PC-9 (cell line): Measurements from ENCODE around the gene ETS2. TPM values are rescaled to one million over a fixed set of nuclear protein-coding genes. Genes with fewer than 3 reads are reported as not detected.

Experiments used
- BruUV-seq: library from RNA; stranded (reverse); fragments of 400-500 nt; replicated peaks from 2 replicates; lab custom pipeline; 2021; lab: Mats Ljungman, UMichigan
- CTCF ChIA-PET: fragments of 300-600 bp; sonication (Branson Sonifier 250); formaldehyde crosslinking; loops from one replicate; lab custom pipeline; 2022; ENCODE audit warnings: antibody characterized with exemption; lab: Charles Lee
- POLR2A ChIA-PET: fragments of 300-600 bp; sonication (Branson Sonifier 250); formaldehyde crosslinking; loops from one replicate; lab custom pipeline; 2022; ENCODE audit warnings: antibody characterized with exemption; ENCODE audit not compliant: unreplicated experiment; lab: Charles Lee
- DNase-seq, 2 experiments: peaks; one replicate each; pipeline versions ENCODE4 v3.0.0 to v3.0.0-alpha.2; 2015 to 2022; ENCODE audit warnings: mixed read lengths in 1 of 2
- H2AFZ ChIP-seq: fragments of 200-600 bp; sonication (generic); 2 replicates; pipeline ENCODE4 v1.8.1; 2017; ENCODE audit warnings: antibody characterized with exemption
- H3F3A ChIP-seq: fragments of 200-600 bp; sonication (generic); 2 replicates; pipeline ENCODE4 v1.8.1; 2017; ENCODE audit warnings: antibody characterized with exemption, mild to moderate bottlenecking, low read depth; ENCODE audit not compliant: insufficient read depth
- H3K27ac ChIP-seq: fragments of 200-600 bp; sonication (generic); 2 replicates; pipeline ENCODE4 v1.6.1; 2016; ENCODE audit warnings: mixed run types
- H3K27me3 ChIP-seq: fragments of 200-600 bp; sonication (generic); 2 replicates; pipeline ENCODE4 v1.6.1; 2016; ENCODE audit warnings: low read depth, mixed run types; ENCODE audit not compliant: insufficient read depth
- H3K36me3 ChIP-seq: fragments of 200-600 bp; sonication (generic); 2 replicates; pipeline ENCODE4 v1.6.1; 2016; ENCODE audit warnings: low read depth, mixed run types
- H3K4me1 ChIP-seq: fragments of 200-600 bp; sonication (generic); replicated peaks from 2 replicates; pipeline ENCODE4 v1.6.1; 2016; ENCODE audit warnings: mixed run types; ENCODE audit not compliant: insufficient read depth
- H3K4me2 ChIP-seq: fragments of 200-600 bp; sonication (generic); 2 replicates; pipeline ENCODE4 v1.6.1; 2017; ENCODE audit warnings: mixed run types
- H3K4me3 ChIP-seq: fragments of 200-600 bp; sonication (generic); 2 replicates; pipeline ENCODE4 v1.6.1; 2016; ENCODE audit warnings: mixed run types
- H3K79me2 ChIP-seq: fragments of 200-600 bp; sonication (generic); 2 replicates; pipeline ENCODE4 v1.6.1; 2017; ENCODE audit warnings: low read depth, mixed run types
- H3K9me2 ChIP-seq: fragments of 200-600 bp; sonication (generic); 2 replicates; pipeline ENCODE4 v1.8.1; 2017; ENCODE audit warnings: mild to moderate bottlenecking; ENCODE audit not compliant: insufficient read depth
- H3K9me3 ChIP-seq: fragments of 200-600 bp; sonication (generic); 2 replicates; pipeline ENCODE4 v1.8.1; 2016; ENCODE audit warnings: low read depth; ENCODE audit not compliant: insufficient read depth
- H4K20me1 ChIP-seq: fragments of 200-600 bp; sonication (generic); 2 replicates; pipeline ENCODE4 v1.8.1; 2017; ENCODE audit not compliant: insufficient read depth
- EZH2 ChIP-seq: fragments of 200-600 bp; sonication (generic); IDR thresholded peaks from 2 replicates; pipeline ENCODE4 v1.8.0; 2017; ENCODE audit warnings: antibody characterized with exemption, low read depth
- intact Hi-C: fragments of 100-400 bp; cut with micrococcal nuclease; formaldehyde crosslinking; loops from one replicate; pipeline ENCODE4 v1.10.0; 2022; ENCODE audit not compliant: unreplicated experiment
- total RNA-seq: library from RNA; stranded (reverse); gene quantifications from 2 replicates; pipeline ENCODE4 v1.2.3, GENCODE V29; 2021
- TF ChIP-seq, protein P1 (sequence below): fragments of 200-600 bp; sonication (generic); conservative IDR thresholded peaks from 2 replicates; pipeline ENCODE4 v1.6.1; 2017; ENCODE audit warnings: mixed run types, antibody characterized with exemption, mild to moderate bottlenecking, moderate library complexity

Gene ETS2
- total RNA-seq, 1 experiment from 2014 or later: 20.4 TPM

DNA sequence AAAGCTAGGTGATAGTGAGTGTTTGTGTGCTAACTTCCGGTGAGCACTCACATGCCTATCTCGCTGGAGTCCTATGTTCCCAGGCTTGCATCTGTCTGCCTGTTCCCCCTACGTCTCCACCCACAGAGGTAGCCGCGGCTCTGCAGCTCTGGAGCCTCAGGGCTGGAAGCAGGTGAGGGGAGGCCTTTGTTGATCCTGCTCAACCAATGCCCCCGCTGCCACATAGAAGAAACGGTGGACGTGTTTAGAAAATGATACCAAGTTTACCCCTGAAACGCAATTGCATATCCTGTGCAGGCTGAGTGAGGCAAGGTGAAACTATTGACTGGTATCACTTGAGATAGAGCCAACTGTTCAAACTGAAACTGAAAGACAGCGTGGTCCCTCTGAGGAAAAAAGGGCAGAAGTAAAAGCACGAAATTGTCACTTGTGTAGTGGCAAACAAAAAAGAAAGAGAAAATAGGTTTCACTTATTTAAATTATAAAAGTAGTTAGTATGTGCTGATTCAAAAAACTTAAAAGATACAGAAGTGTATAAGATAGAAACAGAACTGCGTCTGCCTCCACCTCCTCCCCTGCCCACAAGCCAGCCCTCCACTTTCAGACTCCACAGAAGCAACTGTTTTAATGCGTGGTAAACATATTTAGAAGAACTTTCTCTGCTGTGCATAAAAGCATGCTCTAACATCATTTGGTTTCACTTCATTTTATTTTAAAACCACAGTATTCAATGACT, 38.6 kb upstream of the ETS2 start:
- Histone ChIP-seq H4K20me1 (no peaks in the 10 kb centered on the region), H3K27ac (peak overlapping the region; percentile 65), H3K79me2 (no peaks in the 10 kb centered on the region), H3K9me3 (no peaks in the 10 kb centered on the region), H3K4me1 (no peaks in the 10 kb centered on the region), H3K36me3 (no peaks in the 10 kb centered on the region), H3K4me2 (peak overlapping the region; percentile 55), H3K4me3 (peak overlapping the region; percentile 38; the same call in 1 of the 2 replicates), H2AFZ (peak overlapping the region; percentile 70; the same call in 1 of the 2 replicates), H3K9me2 (no peaks in the 10 kb centered on the region), H3K27me3 (no peaks in the 10 kb centered on the region), H3F3A (no peaks in the 10 kb centered on the region)
- no TSS peak for BruUV-seq
- TF ChIP-seq EZH2: no peak
- TF ChIP-seq, protein P1, sequence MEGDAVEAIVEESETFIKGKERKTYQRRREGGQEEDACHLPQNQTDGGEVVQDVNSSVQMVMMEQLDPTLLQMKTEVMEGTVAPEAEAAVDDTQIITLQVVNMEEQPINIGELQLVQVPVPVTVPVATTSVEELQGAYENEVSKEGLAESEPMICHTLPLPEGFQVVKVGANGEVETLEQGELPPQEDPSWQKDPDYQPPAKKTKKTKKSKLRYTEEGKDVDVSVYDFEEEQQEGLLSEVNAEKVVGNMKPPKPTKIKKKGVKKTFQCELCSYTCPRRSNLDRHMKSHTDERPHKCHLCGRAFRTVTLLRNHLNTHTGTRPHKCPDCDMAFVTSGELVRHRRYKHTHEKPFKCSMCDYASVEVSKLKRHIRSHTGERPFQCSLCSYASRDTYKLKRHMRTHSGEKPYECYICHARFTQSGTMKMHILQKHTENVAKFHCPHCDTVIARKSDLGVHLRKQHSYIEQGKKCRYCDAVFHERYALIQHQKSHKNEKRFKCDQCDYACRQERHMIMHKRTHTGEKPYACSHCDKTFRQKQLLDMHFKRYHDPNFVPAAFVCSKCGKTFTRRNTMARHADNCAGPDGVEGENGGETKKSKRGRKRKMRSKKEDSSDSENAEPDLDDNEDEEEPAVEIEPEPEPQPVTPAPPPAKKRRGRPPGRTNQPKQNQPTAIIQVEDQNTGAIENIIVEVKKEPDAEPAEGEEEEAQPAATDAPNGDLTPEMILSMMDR: no peak
- CTCF ChIA-PET: no interaction called here
- POLR2A ChIA-PET: no interaction called here
- intact Hi-C loops: loop anchor here (1.0 kb wide), 1 partner anchor 38 kb away; the partner anchor contains the start of gene ETS2
- DNase-seq: peak; percentile 35 to 63

DNA sequence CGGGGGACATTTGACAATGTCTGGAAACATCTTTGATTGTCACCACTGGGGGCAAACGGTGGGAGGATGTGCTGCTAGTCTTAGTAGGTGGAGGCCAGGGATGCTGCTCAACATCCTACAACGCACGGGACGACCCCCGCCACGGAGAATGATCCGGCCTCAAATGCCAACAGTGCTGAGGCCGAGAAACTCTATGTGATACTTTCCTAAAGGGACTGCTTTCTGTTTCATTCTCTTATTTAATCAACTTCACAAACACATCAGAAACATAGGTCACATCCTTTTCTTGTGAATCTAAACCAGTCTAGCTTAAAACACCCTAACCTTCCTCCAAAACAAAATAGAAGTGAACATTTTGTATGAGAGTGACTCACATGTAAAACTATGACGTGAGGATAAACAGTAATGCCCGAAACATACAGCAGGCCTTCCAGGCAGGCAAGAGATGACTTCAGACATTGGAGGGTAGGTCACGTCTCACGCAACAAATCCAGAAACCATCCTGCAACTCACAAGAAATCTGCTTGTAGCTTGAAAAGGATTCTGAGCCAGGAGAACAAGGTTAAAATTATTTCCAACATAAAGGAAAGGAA, 37.2 kb upstream of the ETS2 start:
- CTCF ChIA-PET: no interaction called here
- H3K4me1 ChIP-seq: peaks cover 10% of the 10 kb centered on the region
- intact Hi-C loops: no loop called here
- no TSS peak for BruUV-seq
- H4K20me1 ChIP-seq: no peaks in the 10 kb centered on the region
- H3F3A ChIP-seq: peaks cover 6% of the 10 kb centered on the region; the same call in 1 of the 2 replicates
- H3K9me2 ChIP-seq: no peaks in the 10 kb centered on the region
- DNase-seq: no peak
- H3K27ac ChIP-seq: no peak overlapping the region
- no peaks in the 10 kb centered on the region for H3K27me3 ChIP-seq
- no peak overlapping the region for H2AFZ ChIP-seq
- TF ChIP-seq EZH2: no peak
- TF ChIP-seq, protein P1: no peak
- no peaks in the 10 kb centered on the region for H3K9me3 ChIP-seq
- H3K36me3 ChIP-seq: no peaks in the 10 kb centered on the region
- POLR2A ChIA-PET: no interaction called here
- H3K79me2 ChIP-seq: no peaks in the 10 kb centered on the region
- H3K4me3 ChIP-seq: no peak overlapping the region
- no peak overlapping the region for H3K4me2 ChIP-seq

DNA sequence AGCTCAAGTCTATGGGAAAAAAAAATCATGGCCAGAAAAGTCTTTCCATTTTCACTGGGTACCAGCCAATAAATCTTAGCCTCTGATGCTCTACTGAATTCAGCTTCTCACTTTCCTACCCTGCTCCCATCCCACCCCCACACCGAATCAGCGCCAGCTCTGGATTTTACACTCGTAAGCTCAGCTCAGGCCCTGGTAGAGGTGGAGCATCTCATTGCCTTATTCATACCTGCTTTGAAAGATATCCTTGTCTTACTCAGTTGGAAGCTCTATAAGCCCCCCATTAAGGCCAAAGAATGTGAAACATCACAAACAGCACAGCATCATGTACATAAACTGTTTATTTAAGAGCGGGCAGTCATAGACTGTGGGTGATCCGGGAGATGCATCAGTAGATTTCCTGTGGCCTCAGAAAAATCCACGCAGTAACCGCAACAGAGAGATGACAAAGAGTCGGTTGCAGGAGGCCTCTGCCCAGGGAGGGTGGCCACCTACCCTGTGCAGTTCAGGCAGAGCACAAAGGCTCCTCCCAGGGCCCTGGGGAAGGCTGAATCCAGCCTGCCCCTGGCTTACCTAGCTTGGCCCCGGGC, 36.4 kb upstream of the ETS2 start:
- Histone ChIP-seq H4K20me1 (no peaks in the 10 kb centered on the region), H3F3A (peaks cover 12% of the 10 kb centered on the region), H3K27ac (no peak overlapping the region), H3K4me2 (no peak overlapping the region), H3K27me3 (no peaks in the 10 kb centered on the region), H3K4me3 (no peak overlapping the region), H3K4me1 (peaks cover 17% of the 10 kb centered on the region), H3K9me2 (no peaks in the 10 kb centered on the region), H3K79me2 (no peaks in the 10 kb centered on the region), H3K9me3 (no peaks in the 10 kb centered on the region), H2AFZ (no peak overlapping the region), H3K36me3 (no peaks in the 10 kb centered on the region)
- CTCF ChIA-PET: no interaction called here
- no peak for DNase-seq
- intact Hi-C loops: no loop called here
- POLR2A ChIA-PET: no interaction called here
- TF ChIP-seq, protein P1: no peak
- TF ChIP-seq EZH2: no peak
- BruUV-seq: no TSS peak
